Mesenchymal stem cell (in vitro differentiated cells and primary cell): ENCODE results near the gene IKBKE.

ENCODE experiments used
- DNase-seq: peaks from one replicate; pipeline ENCODE4 v3.0.0-alpha.2; 2013
- H2AFZ ChIP-seq: one replicate; pipeline ENCODE4 v1.6.1; 2013; ENCODE audit warnings: low read depth, mild to moderate bottlenecking, control low read depth, inconsistent platforms, low read length, moderate library complexity
- H2AK5ac ChIP-seq: 2 replicates; pipeline ENCODE4 v1.6.1; 2013; ENCODE audit warnings: low read length, moderate library complexity, mild to moderate bottlenecking, inconsistent platforms; ENCODE audit not compliant: severe bottlenecking
- H2BK120ac ChIP-seq: one replicate; pipeline ENCODE4 v1.6.1; 2013; ENCODE audit warnings: low read depth, mild to moderate bottlenecking, inconsistent platforms, low read length, moderate library complexity
- H2BK12ac ChIP-seq, 2 experiments: one replicate each; pipeline ENCODE4 v1.6.1; 2013; ENCODE audit warnings: inconsistent platforms in 2 of 2, low read length in 2 of 2, mild to moderate bottlenecking in 2 of 2, moderate library complexity in 2 of 2, control low read depth in 1 of 2
- H2BK15ac ChIP-seq: one replicate; pipeline ENCODE4 v1.6.1; 2013; ENCODE audit warnings: mild to moderate bottlenecking, low read depth, inconsistent platforms; ENCODE audit not compliant: poor library complexity, severe bottlenecking
- H2BK5ac ChIP-seq: 2 replicates; pipeline ENCODE4 v1.6.1; 2013; ENCODE audit warnings: low read depth, mild to moderate bottlenecking, low read length, control low read depth, inconsistent platforms; ENCODE audit not compliant: poor library complexity, severe bottlenecking
- H3K14ac ChIP-seq, 2 experiments: one replicate each; pipeline ENCODE4 v1.6.1; 2013; ENCODE audit warnings: inconsistent platforms in 2 of 2, low read length in 2 of 2, control low read depth in 1 of 2, mild to moderate bottlenecking in 1 of 2, moderate library complexity in 1 of 2
- H3K18ac ChIP-seq, 2 experiments: one replicate each; pipeline ENCODE4 v1.6.1; 2013; ENCODE audit warnings: inconsistent platforms in 2 of 2, low read length in 2 of 2, control low read depth in 1 of 2, low read depth in 1 of 2, mild to moderate bottlenecking in 1 of 2
- H3K23ac ChIP-seq, 2 experiments: one replicate each; pipeline ENCODE4 v1.6.1; 2013; ENCODE audit warnings: inconsistent platforms in 2 of 2, low read length in 2 of 2, mild to moderate bottlenecking in 2 of 2, moderate library complexity in 2 of 2, control low read depth in 1 of 2
- H3K27ac ChIP-seq: 2 replicates; pipeline ENCODE4 v1.5.1; 2013; ENCODE audit warnings: mild to moderate bottlenecking, moderate library complexity, low read length, control low read depth, inconsistent platforms; ENCODE audit not compliant: poor library complexity, severe bottlenecking
- H3K27me3 ChIP-seq, 2 experiments: 2 replicates each; pipeline versions ENCODE4 v1.6.1 to v1.7.0; 2013; ENCODE audit warnings: low read length in 2 of 2, mild to moderate bottlenecking in 2 of 2, moderate library complexity in 2 of 2, control low read depth in 1 of 2, inconsistent platforms in 1 of 2; ENCODE audit not compliant: control insufficient read depth in 1 of 2, insufficient read depth in 1 of 2
- H3K36me3 ChIP-seq, 2 experiments: 2 replicates each; pipeline versions ENCODE4 v1.6.1 to v1.7.0; 2013; ENCODE audit warnings: low read length in 2 of 2, control low read depth in 1 of 2, inconsistent platforms in 1 of 2, low read depth in 1 of 2, mild to moderate bottlenecking in 1 of 2; ENCODE audit not compliant: insufficient read depth in 2 of 2, control insufficient read depth in 1 of 2
- H3K4ac ChIP-seq, 2 experiments: one replicate each; pipeline ENCODE4 v1.6.1; 2013; ENCODE audit warnings: inconsistent platforms in 2 of 2, low read length in 2 of 2, mild to moderate bottlenecking in 2 of 2, moderate library complexity in 2 of 2, control low read depth in 1 of 2, low read depth in 1 of 2
- H3K4me1 ChIP-seq: 2 replicates; pipeline ENCODE4 v1.6.1; 2013; ENCODE audit warnings: low read depth, low read length, control low read depth; ENCODE audit not compliant: control insufficient read depth, insufficient read depth
- H3K4me2 ChIP-seq: 2 replicates; pipeline ENCODE4 v1.6.1; 2013; ENCODE audit warnings: low read length, mild to moderate bottlenecking, inconsistent platforms; ENCODE audit not compliant: poor library complexity, severe bottlenecking
- H3K4me3 ChIP-seq, 2 experiments: 2 replicates each; pipeline versions ENCODE4 v1.5.1 to v1.7.0; 2013; ENCODE audit warnings: low read length in 2 of 2, mild to moderate bottlenecking in 2 of 2, control low read depth in 1 of 2, low read depth in 1 of 2; ENCODE audit not compliant: insufficient read depth in 1 of 2
- H3K79me1 ChIP-seq: replicated peaks from 2 replicates; pipeline ENCODE4 v1.6.1; 2013; ENCODE audit warnings: mild to moderate bottlenecking, control low read depth, low read length, inconsistent platforms; ENCODE audit not compliant: poor library complexity, severe bottlenecking
- H3K9ac ChIP-seq: 2 replicates; pipeline ENCODE4 v1.7.0; 2013; ENCODE audit warnings: mild to moderate bottlenecking, low read length, moderate library complexity
- H3K9me3 ChIP-seq: 2 replicates; pipeline ENCODE4 v1.7.0; 2013; ENCODE audit warnings: mild to moderate bottlenecking, low read length; ENCODE audit not compliant: control insufficient read depth
- H4K8ac ChIP-seq: one replicate; pipeline ENCODE4 v1.6.1; 2013; ENCODE audit warnings: inconsistent platforms, mild to moderate bottlenecking, low read length, moderate library complexity
- H4K91ac ChIP-seq: one replicate; pipeline ENCODE4 v1.6.1; 2013; ENCODE audit warnings: mild to moderate bottlenecking, low read length, inconsistent platforms
- WGBS: methylation state at CpG from one replicate; pipeline ENCODE4 v1.1.7; 2013; ENCODE audit warnings: mixed read lengths; 5-methylcytosine and 5-hydroxymethylcytosine counted together

IKBKE gene

GRCh38 chr1:206477581-206478380 lies 7.5 kb downstream of the IKBKE start:
- Histone ChIP-seq H2BK120ac (no peak overlapping the region), H3K18ac (no peak overlapping the region), H4K91ac (no peak overlapping the region), H4K8ac (no peak overlapping the region), H3K4me3 (no peak overlapping the region), H3K27ac (no peak overlapping the region), H3K79me1 (peaks cover 4% of the 10 kb centered on the region), H2BK5ac (no peak overlapping the region), H3K4me2 (no peak overlapping the region), H3K36me3 (peaks cover 68 to 69% of the 10 kb centered on the region in 2 experiments), H2BK15ac (no peak overlapping the region), H3K4ac (no peak overlapping the region), H2BK12ac (no peak overlapping the region), H3K4me1 (peaks cover 19% of the 10 kb centered on the region), H3K23ac (no peak overlapping the region), H3K27me3 (no peaks in the 10 kb centered on the region), H2AFZ (no peak overlapping the region), H3K14ac (no peak overlapping the region), H2AK5ac (no peak overlapping the region), H3K9ac (no peak overlapping the region), H3K9me3 (no peaks in the 10 kb centered on the region)
- 94% methylated on average over 19 of the region's 21 CpGs for WGBS
- no peak for DNase-seq

- no peaks in the 10 kb centered on the region for H3K9me3 ChIP-seq
- H3K14ac ChIP-seq = no peak overlapping the region
- H3K79me1 ChIP-seq = no peaks in the 10 kb centered on the region
- peak overlapping the region; percentile 28 for H4K91ac ChIP-seq
- no peak overlapping the region for H2AFZ ChIP-seq
- H3K9ac ChIP-seq = no peak overlapping the region
- no peak for DNase-seq
- no peak overlapping the region for H3K27ac ChIP-seq
- no peak overlapping the region for H3K4me2 ChIP-seq
- peaks cover 70 to 78% of the 10 kb centered on the region in 2 experiments for H3K36me3 ChIP-seq
- H3K27me3 ChIP-seq = no peaks in the 10 kb centered on the region
- no peak overlapping the region for H3K4ac ChIP-seq
- no peak overlapping the region for H2BK5ac ChIP-seq
- H3K18ac ChIP-seq = no peak overlapping the region
- no peak overlapping the region for H2BK12ac ChIP-seq
- H2BK15ac ChIP-seq = no peak overlapping the region
- H4K8ac ChIP-seq = no peak overlapping the region
- peaks cover 14% of the 10 kb centered on the region for H3K4me1 ChIP-seq
- no peak overlapping the region for H3K23ac ChIP-seq
- WGBS = 91% methylated on average over 10 of the region's 11 CpGs
- no peak overlapping the region for H3K4me3 ChIP-seq
- H2AK5ac ChIP-seq = no peak overlapping the region
- no peak overlapping the region for H2BK120ac ChIP-seq
These were observed 8.5 kb downstream of the IKBKE start for GRCh38 chr1:206478746-206479145.

DNA sequence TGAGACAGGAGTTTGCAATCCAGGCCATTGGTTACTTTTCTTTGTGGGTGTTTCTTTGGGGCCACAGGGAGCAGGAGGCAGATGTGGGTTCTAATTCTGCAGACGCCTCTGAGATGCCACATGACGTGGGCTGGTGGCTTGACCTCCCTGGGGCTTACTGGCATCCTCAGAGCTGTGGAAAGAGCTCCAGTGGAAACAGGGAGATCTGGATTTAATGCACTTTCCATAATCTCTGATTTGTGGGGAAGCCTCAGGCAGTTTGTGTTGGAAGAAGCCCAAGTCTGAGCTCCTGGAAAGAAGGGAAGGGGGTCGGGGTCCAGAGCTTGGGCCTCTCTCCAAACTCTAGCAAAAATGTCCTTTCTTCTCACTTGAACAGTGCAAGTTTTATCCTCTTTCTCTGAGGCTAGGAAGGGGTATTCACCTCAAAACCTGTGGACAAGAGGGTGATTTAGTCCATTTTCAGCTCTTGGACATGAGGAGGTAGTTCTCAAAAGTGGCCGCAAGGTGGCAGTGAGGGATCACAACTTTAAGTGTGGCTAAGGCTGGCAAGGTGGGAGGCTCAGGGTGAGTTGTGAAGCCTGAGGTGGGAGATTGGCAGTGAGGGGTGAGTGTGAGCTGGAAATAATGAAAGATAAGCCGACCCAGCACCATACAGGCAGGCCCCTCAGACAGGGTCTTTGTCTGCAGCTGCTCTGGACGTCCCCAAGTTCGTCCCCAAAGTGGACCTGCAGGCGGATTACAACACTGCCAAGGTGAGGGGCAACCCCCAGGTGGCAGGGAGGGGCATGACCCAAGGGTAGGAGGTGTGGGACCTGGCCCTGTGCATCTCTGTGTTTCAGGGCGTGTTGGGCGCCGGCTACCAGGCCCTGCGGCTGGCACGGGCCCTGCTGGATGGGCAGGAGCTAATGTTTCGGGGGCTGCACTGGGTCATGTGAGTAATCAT lies 9.2 kb downstream of the IKBKE start:
- H3K4me1 ChIP-seq = peaks cover 14% of the 10 kb centered on the region
- H2BK5ac ChIP-seq = no peak overlapping the region

GRCh38 chr1:206480211-206480610 lies 9.9 kb downstream of the IKBKE start:
- Histone ChIP-seq H3K14ac (peak overlapping the region in 1 of 2 experiments; percentile 14), H2AK5ac (peak overlapping the region; percentile 49), H2BK15ac (no peak overlapping the region), H3K18ac (no peak overlapping the region), H3K4me3 (no peak overlapping the region), H3K4ac (no peak overlapping the region), H3K27me3 (no peaks in the 10 kb centered on the region), H4K8ac (no peak overlapping the region), H3K23ac (no peak overlapping the region), H2AFZ (no peak overlapping the region), H3K9me3 (no peaks in the 10 kb centered on the region), H3K27ac (no peak overlapping the region), H3K79me1 (no peaks in the 10 kb centered on the region), H3K4me2 (no peak overlapping the region), H2BK5ac (no peak overlapping the region), H3K36me3 (peaks cover 65 to 77% of the 10 kb centered on the region in 2 experiments), H2BK12ac (no peak overlapping the region), H2BK120ac (no peak overlapping the region), H3K4me1 (peaks cover 14% of the 10 kb centered on the region), H4K91ac (no peak overlapping the region), H3K9ac (no peak overlapping the region)
- WGBS = 91% methylated on average over 6 of the region's 8 CpGs
- DNase-seq = no peak

More for the DNA sequence above, 9.2 kb downstream of the IKBKE start:
- Histone ChIP-seq H3K9ac (no peak overlapping the region), H3K14ac (no peak overlapping the region), H4K8ac (no peak overlapping the region), H2BK120ac (no peak overlapping the region), H2BK12ac (no peak overlapping the region), H3K36me3 (peaks cover 64 to 77% of the 10 kb centered on the region in 2 experiments), H2AK5ac (no peak overlapping the region), H3K4me2 (no peak overlapping the region), H3K18ac (peak overlapping the region in 1 of 2 experiments; percentile 67), H3K23ac (no peak overlapping the region), H3K4me3 (no peak overlapping the region), H3K4ac (no peak overlapping the region), H3K27me3 (no peaks in the 10 kb centered on the region), H3K27ac (no peak overlapping the region), H2BK15ac (no peak overlapping the region), H4K91ac (no peak overlapping the region), H3K79me1 (no peaks in the 10 kb centered on the region), H3K9me3 (no peaks in the 10 kb centered on the region), H2AFZ (no peak overlapping the region)
- 82% methylated on average over 13 of the region's 14 CpGs for WGBS
- DNase-seq = peak; percentile 76
